H1 (cell line): Measurements from ENCODE around the gene ANO6. TPM values are rescaled to one million over a fixed set of nuclear protein-coding genes. Genes with fewer than 3 reads are reported as not detected.

Experiments
- ATF2 ChIP-seq: IDR thresholded peaks from 2 replicates; pipeline ENCODE4 v1.6.1; 2012; ENCODE audit warnings: low read length, inconsistent platforms
- ATF3 ChIP-seq: IDR thresholded peaks from 2 replicates; pipeline ENCODE4 v1.6.1; 2011; ENCODE audit warnings: low read depth, mild to moderate bottlenecking, low read length; ENCODE audit not compliant: insufficient read depth
- CHD7 ChIP-seq: fragments of 300-600 bp; sonication (generic); IDR thresholded peaks from 2 replicates; pipeline ENCODE4 v1.7.1; 2012; ENCODE audit warnings: low read length, moderate library complexity, mild to moderate bottlenecking, inconsistent platforms; ENCODE audit not compliant: insufficient replicate concordance
- EP300 ChIP-seq, 2 experiments: IDR thresholded peaks; 1 replicate in 1 of 2; 2 replicates in 1 of 2; pipeline ENCODE4 v1.6.1; 2011 to 2012; ENCODE audit warnings: low read depth in 2 of 2, low read length in 2 of 2, mild to moderate bottlenecking in 2 of 2, borderline replicate concordance in 1 of 2, inconsistent platforms in 1 of 2, moderate library complexity in 1 of 2
- GTF2F1 ChIP-seq: IDR thresholded peaks from 2 replicates; pipeline ENCODE4 v1.6.1; 2012; ENCODE audit warnings: low read depth, low read length, improper control_type of control experiment, borderline replicate concordance
- JUN ChIP-seq: IDR thresholded peaks from 2 replicates; pipeline ENCODE4 v1.6.1; 2011; ENCODE audit warnings: low read depth, mild to moderate bottlenecking, improper control_type of control experiment, low read length
- KDM4A ChIP-seq: IDR thresholded peaks from one replicate; pipeline ENCODE4 v1.7.1; 2012; ENCODE audit warnings: low read depth, mild to moderate bottlenecking, moderate library complexity, low read length, inconsistent platforms; ENCODE audit not compliant: severe bottlenecking
- POU5F1 ChIP-seq: IDR thresholded peaks from 2 replicates; pipeline ENCODE4 v1.6.1; 2011; ENCODE audit warnings: low read depth, mild to moderate bottlenecking, low read length, moderate library complexity
- YY1 ChIP-seq: IDR thresholded peaks from 2 replicates; pipeline ENCODE4 v1.6.1; 2011; ENCODE audit warnings: low read depth, mild to moderate bottlenecking, low read length
- polyA plus RNA-seq, 7 experiments: library from polyadenylated mRNA; depleted of rRNA in 3 of 7; stranded (reverse) in 5 of 7; unstranded in 2 of 7; fragments of >200 nt in 5 of 7; fragments of 200-250 nt in 2 of 7; gene quantifications; 1 replicate in 5 of 7; 2 replicates in 1 of 7; 4 replicates in 1 of 7; pipeline versions ENCODE4 v1.2.1 to v1.2.3, GENCODE V29; 2011 to 2013; ENCODE audit warnings: missing spikeins in 2 of 7, mixed read lengths in 2 of 7
- total RNA-seq: library from RNA; stranded (reverse); fragmentation: NEBNext Ultra II Directional; extraction: Animal tissue kit (Norgen Biotek cat#: 25700); gene quantifications from 2 replicates; pipeline ENCODE4 v1.2.1, GENCODE V29; 2021

Gene ANO6
- total and polyA plus RNA-seq, 2 of the 8 experiments (the other 6 are each of a cell fraction or from before 2014, with no cell fraction given) = 15.1 to 39.7 TPM

GRCh38 chr12:45353944-45354343 is 138.0 kb downstream of the ANO6 start (continued):
- TF ChIP-seq CHD7 = no peak
- no peak for TF ChIP-seq GTF2F1
- TF ChIP-seq JUN = no peak
- no peak for TF ChIP-seq ATF3
- TF ChIP-seq YY1 = no peak
- TF ChIP-seq EP300 (IDR thresholded peaks at IDR 0.05; ENCODE audit: borderline replicate concordance in 1 of 2, low read depth in 2 of 2, low read length in 2 of 2) = no peak
- TF ChIP-seq KDM4A = no peak
- no peak for TF ChIP-seq POU5F1
- TF ChIP-seq ATF2 = no peak
